GM19324 (cell line): ENCODE data around the gene PHACTR1.
A peak's percentile ranks its signal among the peaks of the same experiment; 100 is the strongest.

Experiments used
- ATAC-seq: cut with Tn5 transposase; IDR thresholded peaks from one replicate; pipeline ENCODE4 v1.9.1; 2021; ENCODE audit warnings: mild to moderate bottlenecking, moderate library complexity; ENCODE audit not compliant: unreplicated experiment, low FRiP score

PHACTR1 gene

GRCh38 chr6:13247627-13248026 lies 531.1 kb downstream of the PHACTR1 start:
- ATAC-seq, result no peak

- ATAC-seq, result no peak
Observed at GRCh38 chr6:13248053-13248452, 531.5 kb downstream of the PHACTR1 start.

GRCh38 chr6:13248584-13248985 lies 532.0 kb downstream of the PHACTR1 start:
- no peak for ATAC-seq

- no peak for ATAC-seq
Observed at GRCh38 chr6:13248994-13249393, 532.4 kb downstream of the PHACTR1 start.

GRCh38 chr6:13249817-13250216 lies 533.2 kb downstream of the PHACTR1 start:
- ATAC-seq, result no peak

GRCh38 chr6:13250703-13251102 lies 534.1 kb downstream of the PHACTR1 start:
- no peak for ATAC-seq

- no peak for ATAC-seq
Observed at GRCh38 chr6:13251242-13251641, 534.7 kb downstream of the PHACTR1 start.

GRCh38 chr6:13252790-13253189 lies 536.2 kb downstream of the PHACTR1 start:
- no peak for ATAC-seq

- ATAC-seq, result no peak
Observed at GRCh38 chr6:13253272-13253671, 536.7 kb downstream of the PHACTR1 start.

GRCh38 chr6:13256266-13257001 lies 539.9 kb downstream of the PHACTR1 start:
- ATAC-seq, result no peak

GRCh38 chr6:13259393-13259792 lies 542.8 kb downstream of the PHACTR1 start:
- ATAC-seq, result no peak

GRCh38 chr6:13260101-13260598 lies 543.6 kb downstream of the PHACTR1 start:
- no peak for ATAC-seq

GRCh38 chr6:13260831-13261230 lies 544.3 kb downstream of the PHACTR1 start:
- no peak for ATAC-seq

- peak; percentile 66 for ATAC-seq
Observed at GRCh38 chr6:13261464-13261994, 545.0 kb downstream of the PHACTR1 start.

- no peak for ATAC-seq
Observed at GRCh38 chr6:13262302-13263230, 546.0 kb downstream of the PHACTR1 start.

- ATAC-seq, result no peak
Observed at GRCh38 chr6:13263669-13264068, 547.1 kb downstream of the PHACTR1 start.

GRCh38 chr6:13267142-13267651 lies 550.6 kb downstream of the PHACTR1 start:
- ATAC-seq, result no peak

GRCh38 chr6:13268913-13269518 lies 552.4 kb downstream of the PHACTR1 start:
- no peak for ATAC-seq

GRCh38 chr6:13272131-13273046 lies 555.8 kb downstream of the PHACTR1 start:
- peak; percentile 44 for ATAC-seq
